ENCODE measurements around the gene SOD3.

DNA sequence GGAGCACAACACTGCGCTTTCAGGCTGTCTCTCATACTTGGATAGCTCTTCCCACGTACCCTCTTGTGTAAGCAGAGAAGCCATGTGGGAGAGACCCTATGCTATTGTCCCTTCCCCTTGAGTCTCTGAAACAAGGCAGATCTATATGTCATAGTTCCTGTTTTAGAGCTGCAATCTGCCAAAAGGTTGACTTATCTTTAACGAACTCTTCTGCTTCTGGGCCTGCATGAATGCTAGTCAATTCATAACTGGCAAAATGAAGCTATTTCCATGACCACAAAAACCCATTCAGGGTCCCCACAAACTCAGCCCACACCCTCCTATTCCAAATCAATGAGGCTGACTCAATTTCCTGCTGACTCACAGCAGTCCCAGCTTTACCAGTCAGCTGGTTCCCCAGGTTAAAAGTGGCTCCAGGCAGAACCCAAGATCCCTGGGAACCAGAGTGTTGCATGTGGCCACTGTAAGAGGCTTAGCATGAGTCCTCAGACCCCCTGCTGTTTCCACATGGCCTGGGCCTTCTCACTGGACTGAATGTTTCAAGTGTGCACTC is 25.3 kb upstream of the SOD3 start:
- TF ChIP-seq EZH2 (IDR thresholded peaks at IDR 0.05; ENCODE audit: low read depth, low read length, severe bottlenecking): no peak
- TF ChIP-seq, protein P1, sequence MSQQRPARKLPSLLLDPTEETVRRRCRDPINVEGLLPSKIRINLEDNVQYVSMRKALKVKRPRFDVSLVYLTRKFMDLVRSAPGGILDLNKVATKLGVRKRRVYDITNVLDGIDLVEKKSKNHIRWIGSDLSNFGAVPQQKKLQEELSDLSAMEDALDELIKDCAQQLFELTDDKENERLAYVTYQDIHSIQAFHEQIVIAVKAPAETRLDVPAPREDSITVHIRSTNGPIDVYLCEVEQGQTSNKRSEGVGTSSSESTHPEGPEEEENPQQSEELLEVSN (IDR thresholded peaks at IDR 0.05): no peak
- no peak for TF ChIP-seq EP300 (IDR thresholded peaks at IDR 0.05; ENCODE audit: borderline replicate concordance in 1 of 2, low read depth in 2 of 2, low read length in 2 of 2)
- no peak for TF ChIP-seq MAFK (IDR thresholded peaks at IDR 0.05; ENCODE audit: low read depth, low read length)
- no peak for TF ChIP-seq CTCF (IDR thresholded peaks at IDR 0.05; ENCODE audit: control extremely low read depth in 1 of 3, insufficient read depth in 1 of 3, low read depth in 1 of 3, low read length in 3 of 3)
- TF ChIP-seq SP2 (IDR thresholded peaks at IDR 0.05; ENCODE audit: low read length): no peak
- TF ChIP-seq SP1 (IDR thresholded peaks at IDR 0.05; ENCODE audit: low read depth, low read length): no peak
- TF ChIP-seq PHF8 (conservative IDR thresholded peaks at IDR 0.05; ENCODE audit: low read depth, low read length): no peak
- TF ChIP-seq POLR2A (IDR thresholded peaks at IDR 0.05; ENCODE audit: control extremely low read depth in 1 of 2, low read depth in 2 of 2, low read length in 2 of 2): no peak
- TF ChIP-seq YY1 (IDR thresholded peaks at IDR 0.05; ENCODE audit: low read depth, low read length): no peak
- no peak for TF ChIP-seq RFX5 (IDR thresholded peaks at IDR 0.05; ENCODE audit: borderline replicate concordance, low read depth, low read length)
- no peak for TF ChIP-seq SUZ12 (IDR thresholded peaks at IDR 0.05; ENCODE audit: low read length)
